HAP-1 (cell line): Measurements from ENCODE around the gene PLXNB3.

ENCODE experiments used
- DNase-seq, 2 experiments: peaks; one replicate each; pipeline ENCODE4 v3.0.0-alpha.2; 2016 to 2020; ENCODE audit warnings: low spot score in 2 of 2
- H3K27me3 ChIP-seq: fragments of 250-450 bp; sonication (Bioruptor Pico); 2 replicates; pipeline ENCODE4 v1.5.1; 2020; ENCODE audit warnings: low read depth, mild to moderate bottlenecking, moderate library complexity
- H3K36me3 ChIP-seq: fragments of 250-450 bp; sonication (Bioruptor Pico); replicated peaks from 2 replicates; pipeline ENCODE4 v1.5.1; 2020; ENCODE audit warnings: mild to moderate bottlenecking
- H3K4me1 ChIP-seq: fragments of 250-450 bp; sonication (Bioruptor Pico); 2 replicates; pipeline ENCODE4 v1.5.1; 2020; ENCODE audit warnings: mild to moderate bottlenecking
- H3K4me3 ChIP-seq: fragments of 250-450 bp; sonication (Bioruptor Pico); 2 replicates; pipeline ENCODE4 v1.5.1; 2020; ENCODE audit warnings: mild to moderate bottlenecking, moderate library complexity
- H3K9me3 ChIP-seq: fragments of 250-450 bp; sonication (Bioruptor Pico); 2 replicates; pipeline ENCODE4 v1.5.1; 2020; ENCODE audit warnings: mild to moderate bottlenecking, moderate library complexity
- in situ Hi-C: fragments of 300-500 bp; cut with MboI; formaldehyde crosslinking; loops from 3 replicates; pipeline ENCODE4 v1.14.3; 2020; ENCODE audit warnings: low sequenced_read_pairs, inconsistent platforms, mixed read lengths

PLXNB3 gene

GRCh38 chrX:153763989-153764755, at the start of gene PLXNB3:
Gene PLXNB3, plus strand, starts transcription at chrX:153764249. Its CDS starts 1,287 bp downstream, at chrX:153765536.
- peak; percentile 52 to 91 for DNase-seq
- Histone ChIP-seq H3K27me3 (no peaks in the 10 kb centered on the region), H3K9me3 (no peaks in the 10 kb centered on the region), H3K36me3 (no peaks in the 10 kb centered on the region), H3K4me1 (peaks cover 2% of the 10 kb centered on the region; the same call in 1 of the 2 replicates), H3K4me3 (no peak within 1 kb of the TSS)
- in situ Hi-C loops, result no loop called here

GRCh38 chrX:153714256-153714655, 49.8 kb upstream of the PLXNB3 start:
- Histone ChIP-seq H3K4me1 (no peaks in the 10 kb centered on the region), H3K9me3 (no peaks in the 10 kb centered on the region), H3K4me3 (no peak overlapping the region), H3K36me3 (peaks cover 55% of the 10 kb centered on the region), H3K27me3 (no peaks in the 10 kb centered on the region)
- DNase-seq, result no peak
- in situ Hi-C loops, result no loop called here

- no peak for DNase-seq
- in situ Hi-C loops, result no loop called here
- no peaks in the 10 kb centered on the region for H3K9me3 ChIP-seq
- H3K36me3 ChIP-seq, result peaks cover 79% of the 10 kb centered on the region
- peaks cover 4% of the 10 kb centered on the region; the same call in 1 of the 2 replicates for H3K4me1 ChIP-seq
- no peaks in the 10 kb centered on the region for H3K27me3 ChIP-seq
- H3K4me3 ChIP-seq, result no peak overlapping the region
Observed at GRCh38 chrX:153717445-153717844, 46.6 kb upstream of the PLXNB3 start.

- Histone ChIP-seq H3K9me3 (no peaks in the 10 kb centered on the region), H3K4me3 (no peak overlapping the region), H3K36me3 (peaks cover 63% of the 10 kb centered on the region), H3K27me3 (no peaks in the 10 kb centered on the region), H3K4me1 (peaks cover 10% of the 10 kb centered on the region; the same call in 1 of the 2 replicates)
- in situ Hi-C loops, result no loop called here
- no peak for DNase-seq
Observed at GRCh38 chrX:153719238-153719637, 44.8 kb upstream of the PLXNB3 start.

GRCh38 chrX:153719701-153720100, 44.3 kb upstream of the PLXNB3 start:
- in situ Hi-C loops, result no loop called here
- H3K9me3 ChIP-seq, result no peaks in the 10 kb centered on the region
- no peaks in the 10 kb centered on the region for H3K27me3 ChIP-seq
- no peak for DNase-seq
- peaks cover 10% of the 10 kb centered on the region for H3K4me1 ChIP-seq
- no peak overlapping the region for H3K4me3 ChIP-seq
- peaks cover 59% of the 10 kb centered on the region for H3K36me3 ChIP-seq

- no peak for DNase-seq
- Histone ChIP-seq H3K9me3 (no peaks in the 10 kb centered on the region), H3K27me3 (no peaks in the 10 kb centered on the region), H3K4me3 (peak overlapping the region; percentile 74), H3K4me1 (peaks cover 29% of the 10 kb centered on the region), H3K36me3 (peaks cover 38% of the 10 kb centered on the region)
- in situ Hi-C loops, result no loop called here
Observed at GRCh38 chrX:153722704-153723350, 41.2 kb upstream of the PLXNB3 start.

- Histone ChIP-seq H3K4me3 (peak overlapping the region; percentile 74), H3K27me3 (no peaks in the 10 kb centered on the region), H3K36me3 (peaks cover 34% of the 10 kb centered on the region), H3K4me1 (peaks cover 29% of the 10 kb centered on the region), H3K9me3 (no peaks in the 10 kb centered on the region)
- in situ Hi-C loops, result no loop called here
- DNase-seq, result peak; percentile 53 to 83
Observed at GRCh38 chrX:153723351-153724251, 40.4 kb upstream of the PLXNB3 start.

GRCh38 chrX:153724252-153725038, 39.6 kb upstream of the PLXNB3 start, which contains the start of the genes ABCD1 and BCAP31:
Gene ABCD1, plus strand, starts transcription at chrX:153724856. Its CDS starts 411 bp downstream, at chrX:153725267.
Gene BCAP31, minus strand, starts transcription at chrX:153724387. Its CDS starts 1,143 bp downstream, at chrX:153723244.
- peak within 1 kb of the TSS; percentile 74 for H3K4me3 ChIP-seq
- DNase-seq, result peak; percentile 89 to 96
- H3K4me1 ChIP-seq, result peaks cover 29% of the 10 kb centered on the region
- peaks cover 26% of the 10 kb centered on the region for H3K36me3 ChIP-seq
- no peaks in the 10 kb centered on the region for H3K9me3 ChIP-seq
- in situ Hi-C loops, result no loop called here
- H3K27me3 ChIP-seq, result no peaks in the 10 kb centered on the region

- peaks cover 29% of the 10 kb centered on the region for H3K4me1 ChIP-seq
- H3K27me3 ChIP-seq, result no peaks in the 10 kb centered on the region
- in situ Hi-C loops, result no loop called here
- H3K9me3 ChIP-seq, result no peaks in the 10 kb centered on the region
- H3K36me3 ChIP-seq, result peaks cover 18% of the 10 kb centered on the region
- DNase-seq, result peak in 1 of 2 experiments; percentile 46
- peak overlapping the region; percentile 74 for H3K4me3 ChIP-seq
Observed at GRCh38 chrX:153725039-153725831, 38.8 kb upstream of the PLXNB3 start.

- no peaks in the 10 kb centered on the region for H3K9me3 ChIP-seq
- H3K4me3 ChIP-seq, result no peak overlapping the region
- peaks cover 12% of the 10 kb centered on the region for H3K36me3 ChIP-seq
- no peaks in the 10 kb centered on the region for H3K27me3 ChIP-seq
- in situ Hi-C loops, result no loop called here
- peaks cover 29% of the 10 kb centered on the region for H3K4me1 ChIP-seq
- no peak for DNase-seq
Observed at GRCh38 chrX:153725832-153726285, 38.2 kb upstream of the PLXNB3 start.

- Histone ChIP-seq H3K4me3 (peak overlapping the region; percentile 7; the same call in 1 of the 2 replicates), H3K27me3 (no peaks in the 10 kb centered on the region), H3K9me3 (no peaks in the 10 kb centered on the region), H3K36me3 (peaks cover 8% of the 10 kb centered on the region), H3K4me1 (peaks cover 29% of the 10 kb centered on the region)
- DNase-seq, result peak; percentile 57 to 79
- in situ Hi-C loops, result no loop called here
Observed at GRCh38 chrX:153726286-153727122, 37.5 kb upstream of the PLXNB3 start.
